C4-2B (cell line): Measurements from ENCODE around the gene DPYSL4.

Experiments used
- ZFX ChIP-seq: fragments of 450-650 bp; IDR thresholded peaks from 2 replicates; pipeline ENCODE4 v1.6.1; 2017
- TF ChIP-seq, protein P1 (sequence below): fragments of 450-650 bp; conservative IDR thresholded peaks from 2 replicates; pipeline ENCODE4 v1.5.1; 2017; ENCODE audit warnings: mild to moderate bottlenecking

DNA sequence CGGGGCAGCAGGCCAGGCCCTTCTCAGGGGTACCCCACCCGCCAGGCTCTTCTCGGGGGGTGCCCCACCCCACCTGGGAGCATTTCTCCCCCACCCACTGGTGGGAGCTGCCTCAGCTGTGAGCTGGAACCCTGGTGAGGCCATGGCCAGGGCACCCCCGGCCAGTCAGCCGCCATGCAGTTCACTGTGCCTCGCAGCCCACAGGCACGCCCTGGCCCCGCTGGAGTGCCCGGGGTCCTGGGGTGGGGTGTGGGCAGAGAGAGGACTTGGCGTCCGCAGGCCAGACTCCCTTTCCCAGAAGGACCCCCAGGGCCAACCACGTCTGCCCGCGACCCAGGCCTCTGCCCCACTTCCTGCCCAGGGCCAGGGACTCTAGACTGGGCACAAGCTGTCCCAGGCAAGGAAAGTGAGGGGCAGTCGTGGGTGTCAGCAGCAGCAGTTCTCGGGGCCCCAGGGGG is 13.1 kb downstream of the DPYSL4 start:
- TF ChIP-seq, protein P1, sequence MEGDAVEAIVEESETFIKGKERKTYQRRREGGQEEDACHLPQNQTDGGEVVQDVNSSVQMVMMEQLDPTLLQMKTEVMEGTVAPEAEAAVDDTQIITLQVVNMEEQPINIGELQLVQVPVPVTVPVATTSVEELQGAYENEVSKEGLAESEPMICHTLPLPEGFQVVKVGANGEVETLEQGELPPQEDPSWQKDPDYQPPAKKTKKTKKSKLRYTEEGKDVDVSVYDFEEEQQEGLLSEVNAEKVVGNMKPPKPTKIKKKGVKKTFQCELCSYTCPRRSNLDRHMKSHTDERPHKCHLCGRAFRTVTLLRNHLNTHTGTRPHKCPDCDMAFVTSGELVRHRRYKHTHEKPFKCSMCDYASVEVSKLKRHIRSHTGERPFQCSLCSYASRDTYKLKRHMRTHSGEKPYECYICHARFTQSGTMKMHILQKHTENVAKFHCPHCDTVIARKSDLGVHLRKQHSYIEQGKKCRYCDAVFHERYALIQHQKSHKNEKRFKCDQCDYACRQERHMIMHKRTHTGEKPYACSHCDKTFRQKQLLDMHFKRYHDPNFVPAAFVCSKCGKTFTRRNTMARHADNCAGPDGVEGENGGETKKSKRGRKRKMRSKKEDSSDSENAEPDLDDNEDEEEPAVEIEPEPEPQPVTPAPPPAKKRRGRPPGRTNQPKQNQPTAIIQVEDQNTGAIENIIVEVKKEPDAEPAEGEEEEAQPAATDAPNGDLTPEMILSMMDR = no peak
- no peak for TF ChIP-seq ZFX
